GM19395 (cell line): ENCODE results near the gene PRRG3.

Experiments used
- ATAC-seq: cut with Tn5 transposase; IDR thresholded peaks from one replicate; pipeline ENCODE4 v1.9.1; 2021; ENCODE audit warnings: mild to moderate bottlenecking, moderate library complexity; ENCODE audit not compliant: unreplicated experiment

PRRG3 gene

GRCh38 chrX:151704041-151704663 lies 8.9 kb downstream of the PRRG3 start:
- ATAC-seq, result no peak

GRCh38 chrX:151708821-151709220 lies 13.6 kb downstream of the PRRG3 start:
- no peak for ATAC-seq

GRCh38 chrX:151710457-151710856 lies 15.2 kb downstream of the PRRG3 start:
- no peak for ATAC-seq

GRCh38 chrX:151711154-151711553 lies 15.9 kb downstream of the PRRG3 start:
- no peak for ATAC-seq

GRCh38 chrX:151711787-151712186 lies 16.5 kb downstream of the PRRG3 start:
- ATAC-seq, result no peak

GRCh38 chrX:151712253-151712652 lies 17.0 kb downstream of the PRRG3 start:
- no peak for ATAC-seq

GRCh38 chrX:151713849-151714248 lies 18.6 kb downstream of the PRRG3 start:
- no peak for ATAC-seq

GRCh38 chrX:151714362-151714761 lies 19.1 kb downstream of the PRRG3 start:
- ATAC-seq, result no peak

- no peak for ATAC-seq
Measured at GRCh38 chrX:151715752-151716151, 20.5 kb downstream of the PRRG3 start, which contains the start of gene FATE1. Gene FATE1 (plus strand): TSS chrX:151716035. CDS start chrX:151716120, 85 bp downstream.

GRCh38 chrX:151722241-151722846 lies 27.1 kb downstream of the PRRG3 start:
- no peak for ATAC-seq

GRCh38 chrX:151723156-151723760 lies 28.0 kb downstream of the PRRG3 start:
- no peak for ATAC-seq

- no peak for ATAC-seq
Measured at GRCh38 chrX:151724563-151725337, 29.5 kb downstream of the PRRG3 start.

- no peak for ATAC-seq
Measured at GRCh38 chrX:151725338-151725614, 30.0 kb downstream of the PRRG3 start.

- ATAC-seq, result no peak
Measured at GRCh38 chrX:151726751-151727150, 31.5 kb downstream of the PRRG3 start.

- ATAC-seq, result no peak
Measured at GRCh38 chrX:151727346-151727745, 32.1 kb downstream of the PRRG3 start.

- ATAC-seq, result no peak
Measured at GRCh38 chrX:151729056-151729725, 33.9 kb downstream of the PRRG3 start.

- no peak for ATAC-seq
Measured at GRCh38 chrX:151734446-151734845, 39.2 kb downstream of the PRRG3 start, which contains the start of gene CNGA2. Gene CNGA2 (plus strand): TSS chrX:151734746. CDS start chrX:151738484, 3,738 bp downstream.

GRCh38 chrX:151735219-151735618 lies 40.0 kb downstream of the PRRG3 start:
- ATAC-seq, result no peak

GRCh38 chrX:151736685-151737084 lies 41.4 kb downstream of the PRRG3 start:
- no peak for ATAC-seq

GRCh38 chrX:151737494-151737893 lies 42.2 kb downstream of the PRRG3 start:
- no peak for ATAC-seq

GRCh38 chrX:151738751-151739150 lies 43.5 kb downstream of the PRRG3 start:
- ATAC-seq, result no peak
